Measurements from ENCODE around the gene BAIAP2. TPM values are rescaled to one million over a fixed set of nuclear protein-coding genes. Genes with fewer than 3 reads are reported as not detected.

BAIAP2 gene
- total RNA-seq, 2 donors from 2014 or later = 11.0 to 13.9 TPM

DNA sequence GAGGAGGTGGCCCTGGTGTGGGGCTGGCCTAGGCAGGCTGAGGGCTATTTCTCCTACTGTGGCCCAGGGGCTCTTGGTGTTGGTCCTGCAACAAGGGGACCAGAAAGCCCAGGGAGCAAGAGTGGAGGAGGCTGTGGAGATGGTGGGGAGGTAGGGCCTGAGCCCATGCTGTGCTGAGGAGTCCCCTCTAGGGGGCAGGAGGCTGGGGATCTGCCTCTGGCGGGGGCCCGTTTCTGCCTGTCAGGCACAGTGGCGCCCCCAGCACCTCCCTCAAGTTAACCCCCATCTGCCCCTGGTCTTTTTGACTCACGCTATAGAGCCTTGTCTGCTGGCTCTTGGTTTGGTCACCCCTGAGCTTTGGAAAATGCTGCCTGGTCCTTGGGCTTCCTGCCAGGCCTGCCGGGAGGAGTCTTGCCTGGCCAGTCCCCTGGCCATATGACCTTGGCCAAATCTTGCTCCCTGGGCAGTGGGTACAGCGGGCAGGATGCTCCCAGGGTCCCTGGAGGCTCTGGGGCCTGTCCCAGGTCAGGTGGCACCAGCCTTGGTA, 5.9 kb downstream of the BAIAP2 start:
- Mint-ChIP-seq H3K36me3 (ENCODE audit: low read depth) (no peaks in the 10 kb centered on the region), H3K4me3 (no peak overlapping the region), H3K27me3 (peaks cover 12% of the 10 kb centered on the region), H3K4me1 (peaks cover 4% of the 10 kb centered on the region), H3K27ac (no peak overlapping the region)
- DNase-seq (no peak), ATAC-seq (peak; percentile 73)
- H3K9me3 ChIP-seq (ENCODE audit: control insufficient read depth, low read length, poor library complexity, severe bottlenecking) = no peaks in the 10 kb centered on the region

DNA sequence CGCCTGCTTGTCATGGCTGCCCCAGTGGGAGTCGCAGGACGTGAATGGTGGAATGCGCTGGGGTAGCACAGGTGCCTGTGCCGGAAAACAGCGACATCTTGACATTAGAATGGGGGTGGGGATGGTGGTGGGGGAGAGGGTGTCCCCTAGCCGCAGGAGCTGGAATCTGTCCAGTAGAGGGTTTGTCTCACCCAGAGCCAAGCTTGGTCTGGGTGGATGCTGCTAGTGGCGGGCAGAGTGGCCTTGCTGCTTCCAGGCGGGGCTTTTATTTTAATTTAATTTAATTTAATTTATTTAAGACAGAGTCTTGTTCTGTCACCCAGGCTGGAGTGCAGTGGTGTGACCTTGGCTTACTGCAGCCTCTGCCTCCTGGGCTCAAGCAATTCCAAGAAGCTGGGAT, 7.7 kb downstream of the BAIAP2 start:
- no peaks in the 10 kb centered on the region for H3K9me3 ChIP-seq (ENCODE audit: control insufficient read depth, low read length, poor library complexity, severe bottlenecking)
- no peak for ATAC-seq
- no peak overlapping the region for H3K27ac Mint-ChIP-seq
- DNase-seq = no peak
- H3K4me1 Mint-ChIP-seq = peaks cover 2% of the 10 kb centered on the region
- no peak overlapping the region for H3K4me3 Mint-ChIP-seq
- H3K36me3 Mint-ChIP-seq (ENCODE audit: low read depth) = no peaks in the 10 kb centered on the region
- peaks cover 5% of the 10 kb centered on the region for H3K27me3 Mint-ChIP-seq

DNA sequence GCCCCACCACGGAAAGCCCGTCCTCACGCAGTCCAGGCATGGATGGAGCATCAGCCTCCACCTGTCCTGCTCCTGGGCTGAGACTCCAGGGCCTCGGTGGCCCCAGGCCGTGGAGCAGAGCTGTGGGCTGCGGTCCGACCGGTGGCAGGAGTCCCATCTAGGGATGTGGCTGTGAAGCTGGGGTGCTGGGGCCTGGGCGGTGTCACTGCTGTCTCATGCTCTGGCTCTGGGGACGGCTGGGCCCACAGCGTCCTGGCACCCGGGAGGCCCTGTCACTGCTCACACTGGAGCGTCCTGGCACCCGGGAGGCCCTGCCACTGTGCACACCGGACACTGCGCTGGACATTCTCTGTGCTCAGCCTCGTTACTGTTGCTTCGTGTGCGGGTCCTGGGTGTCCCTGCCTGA, 8.4 kb downstream of the BAIAP2 start:
- H3K27ac Mint-ChIP-seq = no peak overlapping the region
- peaks cover 2% of the 10 kb centered on the region for H3K4me1 Mint-ChIP-seq

DNA sequence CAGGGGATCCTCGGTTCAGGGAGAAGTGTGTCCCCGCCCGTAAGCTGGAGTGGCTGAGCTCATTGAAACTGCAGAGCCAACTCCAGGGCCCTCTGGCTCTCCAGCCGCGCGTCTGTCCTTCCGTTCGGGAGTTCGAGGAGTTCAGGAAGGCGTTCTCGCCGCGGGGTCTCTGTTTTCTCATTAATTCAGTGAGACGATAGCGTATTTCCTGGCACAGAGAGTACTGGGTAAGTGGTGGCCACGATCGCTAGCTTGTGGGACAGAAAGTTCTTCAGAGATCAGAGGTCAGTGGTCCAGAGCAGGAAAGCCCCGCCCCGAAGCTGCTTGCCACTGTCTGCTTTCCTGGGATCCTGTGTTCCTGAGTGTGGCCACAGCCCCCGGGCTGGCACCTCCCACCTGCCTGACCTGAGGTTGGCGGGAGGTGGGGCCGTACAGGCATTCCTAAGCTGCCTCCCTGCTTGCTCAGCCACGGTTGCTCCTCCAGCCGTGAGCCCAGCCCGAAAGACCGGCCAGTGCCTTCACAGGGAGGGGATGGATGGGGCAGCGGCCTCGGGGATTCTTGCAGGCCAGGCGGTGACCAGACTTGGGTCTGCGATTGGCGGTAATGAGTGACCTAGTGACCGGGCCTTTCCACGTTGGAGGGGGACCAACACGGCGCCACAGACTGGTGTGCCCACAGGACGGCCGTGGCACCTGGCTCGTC, 8.9 kb downstream of the BAIAP2 start:
- Mint-ChIP-seq H3K27ac (no peak overlapping the region), H3K4me3 (no peak overlapping the region), H3K4me1 (peaks cover 2% of the 10 kb centered on the region), H3K27me3 (no peaks in the 10 kb centered on the region), H3K36me3 (ENCODE audit: low read depth) (no peaks in the 10 kb centered on the region)
- H3K9me3 ChIP-seq (ENCODE audit: control insufficient read depth, low read length, poor library complexity, severe bottlenecking) = no peaks in the 10 kb centered on the region
- no peak for ATAC-seq
- no peak for DNase-seq

More for the DNA sequence above, 8.4 kb downstream of the BAIAP2 start:
- no peak for ATAC-seq
- no peaks in the 10 kb centered on the region for H3K9me3 ChIP-seq (ENCODE audit: control insufficient read depth, low read length, poor library complexity, severe bottlenecking)
- no peak for DNase-seq
- Mint-ChIP-seq H3K27me3 (no peaks in the 10 kb centered on the region), H3K4me3 (no peak overlapping the region), H3K36me3 (ENCODE audit: low read depth) (no peaks in the 10 kb centered on the region)

DNA sequence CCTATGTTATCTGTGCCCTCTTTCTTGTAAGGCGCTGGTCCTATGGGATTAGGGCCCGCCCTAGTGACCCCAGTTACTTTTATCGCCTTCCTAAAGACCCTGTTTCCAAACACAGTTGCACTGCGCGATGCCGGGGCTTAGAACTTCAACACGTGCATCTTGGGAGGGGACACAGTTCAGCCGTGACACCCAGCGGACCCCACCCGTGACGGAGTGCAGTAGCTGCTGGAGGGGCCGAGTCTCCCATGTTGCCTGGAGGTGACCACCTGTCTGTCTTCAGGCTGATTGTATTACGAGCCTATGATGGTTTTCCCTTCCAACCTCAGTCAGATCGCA, 9.4 kb downstream of the BAIAP2 start:
- no peak overlapping the region for H3K4me3 Mint-ChIP-seq
- H3K4me1 Mint-ChIP-seq = peaks cover 8% of the 10 kb centered on the region
- H3K27me3 Mint-ChIP-seq = no peaks in the 10 kb centered on the region
- DNase-seq = no peak
- ATAC-seq = no peak
- H3K27ac Mint-ChIP-seq = no peak overlapping the region
- H3K36me3 Mint-ChIP-seq (ENCODE audit: low read depth) = no peaks in the 10 kb centered on the region
- H3K9me3 ChIP-seq (ENCODE audit: control insufficient read depth, low read length, poor library complexity, severe bottlenecking) = no peaks in the 10 kb centered on the region

DNA sequence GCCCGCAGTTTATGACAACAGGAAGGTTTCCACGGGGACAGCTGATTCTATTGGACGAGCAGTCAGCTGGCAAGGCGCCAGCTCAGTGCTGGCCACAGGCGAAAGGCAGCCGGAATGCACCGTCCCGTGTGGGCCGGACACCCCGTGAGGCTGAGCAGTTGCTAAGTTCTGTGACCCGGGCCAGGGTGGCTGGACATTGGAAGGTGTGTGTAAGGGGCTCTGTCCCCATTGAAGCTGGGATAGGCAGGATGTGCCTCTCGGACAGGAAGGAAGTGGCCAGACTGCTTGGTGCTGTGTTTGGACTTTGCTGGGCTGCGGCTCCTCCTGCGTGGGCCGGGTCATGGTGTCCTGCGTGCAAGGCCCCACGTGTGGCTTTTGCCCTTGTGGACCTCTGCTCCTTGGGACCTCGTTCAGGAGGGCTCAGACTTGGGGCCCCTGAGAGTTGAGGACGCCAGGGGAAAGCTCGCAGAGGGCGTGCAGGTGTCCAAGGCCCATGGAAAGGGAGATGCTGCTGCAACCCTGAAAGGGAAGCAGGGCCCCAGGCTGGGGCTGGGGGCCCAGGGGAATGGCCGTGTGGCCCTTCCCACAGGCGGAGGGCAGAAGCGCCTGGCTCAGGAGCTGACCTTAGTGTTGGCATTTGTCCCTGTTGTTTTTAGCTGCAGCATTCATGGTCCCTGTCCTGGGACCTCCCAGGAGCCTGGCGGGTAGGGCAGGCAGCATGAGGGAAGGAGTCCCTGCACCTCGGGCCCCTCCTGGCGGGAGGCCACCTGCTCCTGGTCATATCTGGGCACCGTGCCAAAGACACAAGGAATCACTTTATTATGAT, 10.0 kb downstream of the BAIAP2 start:
- no peak for ATAC-seq
- no peaks in the 10 kb centered on the region for H3K9me3 ChIP-seq (ENCODE audit: control insufficient read depth, low read length, poor library complexity, severe bottlenecking)
- Mint-ChIP-seq H3K4me1 (peaks cover 10% of the 10 kb centered on the region), H3K36me3 (ENCODE audit: low read depth) (no peaks in the 10 kb centered on the region), H3K27ac (no peak overlapping the region), H3K4me3 (no peak overlapping the region), H3K27me3 (no peaks in the 10 kb centered on the region)
- DNase-seq = no peak

DNA sequence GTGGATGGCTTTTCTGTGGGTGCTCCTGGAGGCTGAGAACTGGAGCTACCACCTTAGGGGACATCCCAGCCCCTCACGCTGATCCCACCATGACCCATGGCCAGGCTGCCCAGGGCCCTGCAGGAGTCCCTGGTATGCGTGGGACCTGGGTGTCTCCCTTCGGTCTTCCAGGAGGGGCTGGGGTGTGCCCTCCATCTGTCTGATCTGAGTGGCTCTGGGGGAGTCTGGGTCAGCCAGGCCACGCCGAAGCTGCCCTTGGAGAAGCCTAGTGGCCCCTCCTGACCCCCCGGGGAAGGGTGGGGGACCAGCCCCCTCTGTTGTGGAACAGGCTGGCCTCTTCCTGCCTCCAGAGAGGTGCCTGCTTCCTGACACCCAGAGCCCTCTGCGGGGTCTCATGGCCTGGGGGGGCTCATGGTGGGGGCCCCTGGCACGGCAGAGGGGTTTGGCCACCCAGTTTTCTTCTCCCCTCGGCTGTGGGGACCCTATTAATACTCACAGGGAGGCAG, 10.7 kb downstream of the BAIAP2 start:
- H3K27ac Mint-ChIP-seq = no peak overlapping the region
- H3K9me3 ChIP-seq (ENCODE audit: control insufficient read depth, low read length, poor library complexity, severe bottlenecking) = no peaks in the 10 kb centered on the region
- H3K36me3 Mint-ChIP-seq (ENCODE audit: low read depth) = no peaks in the 10 kb centered on the region
- H3K4me3 Mint-ChIP-seq = no peak overlapping the region
- ATAC-seq (no peak), DNase-seq (no peak)
- H3K4me1 Mint-ChIP-seq = peaks cover 10% of the 10 kb centered on the region
- H3K27me3 Mint-ChIP-seq = no peaks in the 10 kb centered on the region

DNA sequence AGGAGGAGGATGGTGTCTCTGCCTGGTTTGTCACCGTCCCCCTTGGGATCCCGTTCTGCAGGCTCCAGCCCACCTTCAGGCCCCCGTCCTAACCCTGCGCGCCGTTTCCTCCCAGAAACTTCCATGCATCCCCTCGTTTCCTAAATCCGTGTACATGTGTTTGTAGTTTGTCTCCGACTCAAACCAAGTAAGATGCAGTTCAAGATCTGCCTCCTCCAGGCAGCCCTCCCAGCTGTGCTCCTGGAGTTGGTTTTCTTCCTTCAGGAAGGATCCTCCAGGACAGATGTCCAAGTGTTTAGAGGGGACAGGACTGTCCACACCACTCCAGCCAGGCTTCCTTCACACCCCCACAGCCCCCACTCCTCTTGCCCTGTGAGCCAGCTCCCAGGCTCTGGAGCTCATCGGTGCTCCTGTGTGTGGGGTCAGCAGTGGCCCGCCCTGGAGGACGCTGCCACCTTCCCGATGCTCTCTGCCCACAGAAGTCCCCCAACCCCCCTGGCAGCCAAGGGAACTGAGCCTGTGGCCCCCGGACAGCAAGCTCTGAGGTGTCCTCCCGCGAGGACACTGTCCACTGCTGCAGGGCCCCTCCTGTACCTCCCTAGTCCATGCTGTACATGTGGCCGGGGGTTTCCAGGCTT, 11.3 kb downstream of the BAIAP2 start:
- no peaks in the 10 kb centered on the region for H3K9me3 ChIP-seq (ENCODE audit: control insufficient read depth, low read length, poor library complexity, severe bottlenecking)
- DNase-seq (no peak), ATAC-seq (no peak)
- no peak overlapping the region for H3K4me3 Mint-ChIP-seq
- H3K36me3 Mint-ChIP-seq (ENCODE audit: low read depth) = no peaks in the 10 kb centered on the region
- H3K27ac Mint-ChIP-seq = no peak overlapping the region
- peaks cover 10% of the 10 kb centered on the region for H3K4me1 Mint-ChIP-seq
- H3K27me3 Mint-ChIP-seq = no peaks in the 10 kb centered on the region

DNA sequence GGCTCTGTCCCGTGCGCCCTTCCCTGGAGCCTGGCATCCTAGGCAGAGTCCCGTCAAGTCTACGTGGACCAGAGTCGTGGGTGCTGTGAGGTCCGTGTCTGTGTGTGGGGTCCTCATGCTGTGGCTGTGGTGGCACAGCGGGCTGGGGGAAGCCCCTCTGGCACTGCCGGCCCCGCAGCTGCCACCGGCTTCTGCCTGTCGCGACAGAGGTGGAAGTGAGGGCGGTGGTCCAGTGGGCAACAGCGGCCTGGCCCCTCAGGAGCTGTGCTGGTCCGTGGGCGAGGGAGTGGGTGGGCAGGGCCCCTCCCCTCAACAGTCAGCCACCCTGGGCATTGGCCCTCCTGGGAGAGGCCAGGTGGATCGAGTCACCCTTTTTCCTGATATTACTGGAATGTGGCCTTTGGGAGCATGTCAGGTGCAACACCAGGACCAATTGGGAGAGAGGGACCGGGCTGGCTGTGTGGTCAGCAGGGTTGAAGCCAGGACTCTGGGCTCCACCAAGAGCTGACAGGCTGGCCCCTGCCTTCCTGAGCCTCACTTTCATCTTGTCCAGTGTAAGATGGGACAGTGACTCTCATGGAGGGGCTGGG, 11.9 kb downstream of the BAIAP2 start:
- Mint-ChIP-seq H3K4me1 (peaks cover 10% of the 10 kb centered on the region), H3K36me3 (ENCODE audit: low read depth) (no peaks in the 10 kb centered on the region), H3K27ac (no peak overlapping the region), H3K4me3 (no peak overlapping the region), H3K27me3 (no peaks in the 10 kb centered on the region)
- DNase-seq (no peak), ATAC-seq (no peak)
- H3K9me3 ChIP-seq (ENCODE audit: control insufficient read depth, low read length, poor library complexity, severe bottlenecking) = no peaks in the 10 kb centered on the region

DNA sequence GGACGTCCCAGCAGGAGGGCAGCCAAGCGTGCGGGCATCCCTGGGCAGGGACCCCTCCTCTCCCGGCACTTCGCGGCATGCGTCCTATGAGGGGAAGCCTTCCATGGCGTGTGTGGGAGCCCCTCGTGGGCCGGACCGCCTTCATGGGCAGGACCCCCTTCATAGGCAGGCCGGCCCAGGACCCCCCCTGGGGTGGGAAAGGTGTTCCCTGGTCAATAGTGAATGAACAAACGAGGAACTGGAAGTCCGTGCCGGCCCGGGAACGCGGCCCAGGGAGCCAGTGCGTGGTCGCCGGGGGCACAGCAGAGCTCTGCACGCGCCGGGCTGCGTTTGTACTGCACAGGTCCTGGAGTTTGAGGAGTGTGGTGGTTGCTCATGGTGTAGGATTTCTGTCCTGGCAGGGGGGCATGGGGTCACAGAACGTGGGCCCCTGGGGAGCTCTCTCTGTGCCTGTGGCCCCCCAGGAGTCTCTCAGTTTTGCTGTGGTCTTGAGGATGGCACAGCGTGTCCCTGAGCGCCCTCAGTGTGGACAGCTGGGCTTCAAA, 13.9 kb downstream of the BAIAP2 start:
- peaks cover 8% of the 10 kb centered on the region for H3K4me1 Mint-ChIP-seq
- no peak for ATAC-seq
- H3K36me3 Mint-ChIP-seq (ENCODE audit: low read depth) = no peaks in the 10 kb centered on the region

DNA sequence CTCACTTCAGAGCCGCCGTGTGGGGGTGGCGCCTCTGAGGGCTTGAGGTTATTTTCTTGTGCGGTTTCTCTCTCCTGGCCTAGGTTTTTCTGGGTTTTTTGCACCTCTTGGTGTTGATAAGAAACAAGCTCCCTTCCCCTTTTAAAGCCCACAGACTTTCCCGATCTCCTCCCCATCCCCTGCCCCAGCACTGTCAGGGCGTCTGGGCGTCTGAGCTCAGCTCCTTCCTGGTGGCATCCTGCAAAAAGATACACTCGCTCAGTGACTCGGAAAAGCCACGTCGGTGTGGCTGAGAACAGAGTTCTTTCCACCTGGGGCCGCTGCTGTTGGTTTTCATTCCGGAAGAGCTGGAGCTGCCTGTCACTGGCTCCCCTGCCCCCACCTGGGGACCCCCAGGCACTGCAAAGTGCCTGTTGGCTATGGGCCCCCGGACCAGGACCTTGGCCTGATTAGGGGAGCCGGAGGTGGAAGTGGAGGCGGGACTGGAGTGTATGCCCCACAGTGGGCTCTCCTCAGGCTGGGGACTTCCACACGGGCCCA, 14.5 kb downstream of the BAIAP2 start:
- Mint-ChIP-seq H3K27ac (peak overlapping the region; percentile 67), H3K4me1 (peaks cover 8% of the 10 kb centered on the region), H3K27me3 (no peaks in the 10 kb centered on the region), H3K4me3 (peak overlapping the region; percentile 76), H3K36me3 (ENCODE audit: low read depth) (no peaks in the 10 kb centered on the region)
- ATAC-seq = peak; percentile 64
- no peak for DNase-seq
- H3K9me3 ChIP-seq (ENCODE audit: control insufficient read depth, low read length, poor library complexity, severe bottlenecking) = no peaks in the 10 kb centered on the region

More for the DNA sequence above, 13.9 kb downstream of the BAIAP2 start:
- H3K9me3 ChIP-seq (ENCODE audit: control insufficient read depth, low read length, poor library complexity, severe bottlenecking) = no peaks in the 10 kb centered on the region
- Mint-ChIP-seq H3K4me3 (peak overlapping the region; percentile 76), H3K27ac (peak overlapping the region; percentile 67), H3K27me3 (no peaks in the 10 kb centered on the region)
- no peak for DNase-seq

DNA sequence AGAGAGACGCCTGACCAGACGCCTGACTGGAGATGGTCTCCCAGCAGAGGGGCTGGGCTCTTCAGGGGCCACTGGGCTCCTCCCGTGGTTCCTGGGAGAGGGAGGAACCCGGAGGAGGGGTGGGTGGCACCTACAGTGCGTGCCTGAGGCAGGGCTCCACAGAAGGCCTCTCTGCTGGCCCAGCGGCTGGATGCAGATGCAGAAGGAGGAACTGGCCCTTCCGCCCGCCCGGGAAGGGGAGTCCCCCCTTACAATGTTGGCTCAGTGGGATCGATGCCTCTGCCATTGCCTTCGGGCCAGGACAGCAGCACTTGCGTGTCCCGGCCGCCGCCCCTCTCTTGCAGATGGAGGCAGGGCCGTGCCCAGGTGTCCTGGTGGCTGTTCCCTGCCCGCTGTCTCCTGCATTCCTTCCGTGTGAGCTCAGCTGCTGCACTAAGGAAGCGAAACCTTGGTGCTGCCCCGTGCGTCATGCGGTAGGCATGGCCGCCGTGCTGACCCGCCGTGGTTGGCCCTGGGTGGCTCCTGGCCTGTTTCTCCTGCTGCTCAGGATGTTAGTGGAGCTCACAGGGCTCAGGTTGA, 15.1 kb downstream of the BAIAP2 start:
- DNase-seq = no peak
- Mint-ChIP-seq H3K36me3 (ENCODE audit: low read depth) (no peaks in the 10 kb centered on the region), H3K4me3 (no peak overlapping the region), H3K4me1 (peaks cover 8% of the 10 kb centered on the region), H3K27me3 (no peaks in the 10 kb centered on the region), H3K27ac (peak overlapping the region; percentile 67)
- no peaks in the 10 kb centered on the region for H3K9me3 ChIP-seq (ENCODE audit: control insufficient read depth, low read length, poor library complexity, severe bottlenecking)
- ATAC-seq = peak; percentile 33
